ENCODE data around the gene SCN5A. TPM values are rescaled to one million over a fixed set of nuclear protein-coding genes. Genes with fewer than 3 reads are reported as not detected.

SCN5A gene
- total RNA-seq, 1 donor from 2014 or later = 239 TPM

- TF ChIP-seq, protein P1, sequence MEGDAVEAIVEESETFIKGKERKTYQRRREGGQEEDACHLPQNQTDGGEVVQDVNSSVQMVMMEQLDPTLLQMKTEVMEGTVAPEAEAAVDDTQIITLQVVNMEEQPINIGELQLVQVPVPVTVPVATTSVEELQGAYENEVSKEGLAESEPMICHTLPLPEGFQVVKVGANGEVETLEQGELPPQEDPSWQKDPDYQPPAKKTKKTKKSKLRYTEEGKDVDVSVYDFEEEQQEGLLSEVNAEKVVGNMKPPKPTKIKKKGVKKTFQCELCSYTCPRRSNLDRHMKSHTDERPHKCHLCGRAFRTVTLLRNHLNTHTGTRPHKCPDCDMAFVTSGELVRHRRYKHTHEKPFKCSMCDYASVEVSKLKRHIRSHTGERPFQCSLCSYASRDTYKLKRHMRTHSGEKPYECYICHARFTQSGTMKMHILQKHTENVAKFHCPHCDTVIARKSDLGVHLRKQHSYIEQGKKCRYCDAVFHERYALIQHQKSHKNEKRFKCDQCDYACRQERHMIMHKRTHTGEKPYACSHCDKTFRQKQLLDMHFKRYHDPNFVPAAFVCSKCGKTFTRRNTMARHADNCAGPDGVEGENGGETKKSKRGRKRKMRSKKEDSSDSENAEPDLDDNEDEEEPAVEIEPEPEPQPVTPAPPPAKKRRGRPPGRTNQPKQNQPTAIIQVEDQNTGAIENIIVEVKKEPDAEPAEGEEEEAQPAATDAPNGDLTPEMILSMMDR (IDR thresholded peaks at IDR 0.05; ENCODE audit: borderline replicate concordance) = peak; percentile 46
- Histone ChIP-seq H3K27me3 (ENCODE audit: low read depth) (no peaks in the 10 kb centered on the region), H3K4me1 (no peaks in the 10 kb centered on the region), H3K36me3 (no peaks in the 10 kb centered on the region), H3K27ac (replicated peaks) (no peak overlapping the region), H3K4me3 (no peak overlapping the region), H3K9me3 (replicated peaks) (no peaks in the 10 kb centered on the region)
- no peak for DNase-seq
- intact Hi-C loops (cut with micrococcal nuclease) = no loop called here
Measured at GRCh38 chr3:38689774-38690173, 40.3 kb upstream of the SCN5A start.

GRCh38 chr3:38689346-38689745, 39.9 kb upstream of the SCN5A start:
- Histone ChIP-seq H3K4me3 (no peak overlapping the region), H3K27ac (replicated peaks) (no peak overlapping the region), H3K27me3 (ENCODE audit: low read depth) (no peaks in the 10 kb centered on the region), H3K9me3 (replicated peaks) (no peaks in the 10 kb centered on the region), H3K4me1 (no peaks in the 10 kb centered on the region), H3K36me3 (no peaks in the 10 kb centered on the region)
- TF ChIP-seq, protein P1 (IDR thresholded peaks at IDR 0.05; ENCODE audit: borderline replicate concordance) = no peak
- intact Hi-C loops (cut with micrococcal nuclease) = no loop called here
- no peak for DNase-seq

DNA sequence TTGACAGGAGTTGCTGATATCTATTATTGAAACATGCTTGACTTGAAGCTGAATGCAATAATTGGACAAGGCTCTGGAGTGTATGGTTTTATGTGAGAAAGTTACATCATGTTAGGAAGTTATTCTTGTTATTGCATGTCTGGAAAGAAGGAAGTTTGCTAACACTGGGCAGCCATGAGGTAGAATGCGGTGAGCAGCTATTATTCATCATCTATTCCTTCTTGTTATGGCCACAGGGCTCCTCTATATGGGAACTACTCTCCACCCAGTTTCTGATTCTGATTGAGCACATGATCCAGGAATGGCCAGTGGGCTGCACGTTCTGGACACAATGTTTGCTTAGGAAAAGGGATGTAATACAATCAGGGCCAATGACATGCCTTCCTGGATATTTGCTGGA, 37.8 kb upstream of the SCN5A start:
- Histone ChIP-seq H3K4me3 (no peak overlapping the region), H3K4me1 (no peaks in the 10 kb centered on the region), H3K27ac (replicated peaks) (no peak overlapping the region), H3K27me3 (ENCODE audit: low read depth) (no peaks in the 10 kb centered on the region), H3K9me3 (replicated peaks) (no peaks in the 10 kb centered on the region), H3K36me3 (no peaks in the 10 kb centered on the region)
- TF ChIP-seq, protein P1 (IDR thresholded peaks at IDR 0.05; ENCODE audit: borderline replicate concordance) = no peak
- intact Hi-C loops (cut with micrococcal nuclease) = no loop called here
- no peak for DNase-seq

- H3K27me3 ChIP-seq (ENCODE audit: low read depth) = peaks cover 7% of the 10 kb centered on the region
- H3K4me3 ChIP-seq = no peak overlapping the region
- H3K9me3 ChIP-seq (replicated peaks) = no peaks in the 10 kb centered on the region
- no peaks in the 10 kb centered on the region for H3K4me1 ChIP-seq
- H3K36me3 ChIP-seq = no peaks in the 10 kb centered on the region
- no peak for DNase-seq
- no peak overlapping the region for H3K27ac ChIP-seq (replicated peaks)
- intact Hi-C loops (cut with micrococcal nuclease) = no loop called here
- TF ChIP-seq, protein P1 (IDR thresholded peaks at IDR 0.05; ENCODE audit: borderline replicate concordance) = no peak
Measured at GRCh38 chr3:38684546-38684945, 35.1 kb upstream of the SCN5A start.

GRCh38 chr3:38669668-38670067, 20.2 kb upstream of the SCN5A start:
- H3K27ac ChIP-seq (replicated peaks) = no peak overlapping the region
- peaks cover 4% of the 10 kb centered on the region for H3K27me3 ChIP-seq (ENCODE audit: low read depth)
- no peak for DNase-seq
- no peaks in the 10 kb centered on the region for H3K36me3 ChIP-seq
- peaks cover 10% of the 10 kb centered on the region for H3K9me3 ChIP-seq (replicated peaks)
- H3K4me3 ChIP-seq = no peak overlapping the region
- TF ChIP-seq, protein P1 (IDR thresholded peaks at IDR 0.05; ENCODE audit: borderline replicate concordance) = no peak
- H3K4me1 ChIP-seq = no peaks in the 10 kb centered on the region
- intact Hi-C loops (cut with micrococcal nuclease) = no loop called here

DNA sequence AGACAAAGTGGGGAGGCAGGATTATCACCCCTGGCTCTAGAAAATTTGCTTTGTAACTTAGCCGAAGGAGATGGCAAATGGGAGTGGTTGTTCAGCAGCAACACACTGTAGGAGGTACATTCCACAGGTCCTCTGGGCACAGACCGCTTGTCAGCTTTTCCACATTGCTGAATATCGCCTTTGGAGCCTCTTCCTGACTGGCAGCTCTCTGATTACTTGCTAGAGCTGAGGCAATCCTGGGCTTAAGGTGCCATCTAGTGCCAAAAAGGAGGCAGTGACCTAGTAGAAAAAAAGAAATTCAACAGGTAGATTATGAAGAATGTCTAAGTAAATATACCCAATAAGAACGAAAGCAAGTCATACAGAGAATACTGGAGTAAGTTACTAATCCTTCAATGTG, 13.1 kb upstream of the SCN5A start:
- Histone ChIP-seq H3K9me3 (replicated peaks) (peaks cover 32% of the 10 kb centered on the region), H3K4me1 (no peaks in the 10 kb centered on the region), H3K27ac (replicated peaks) (no peak overlapping the region), H3K4me3 (no peak overlapping the region), H3K27me3 (ENCODE audit: low read depth) (peaks cover 38% of the 10 kb centered on the region), H3K36me3 (no peaks in the 10 kb centered on the region)
- no peak for DNase-seq
- intact Hi-C loops (cut with micrococcal nuclease) = no loop called here
- TF ChIP-seq, protein P1 (IDR thresholded peaks at IDR 0.05; ENCODE audit: borderline replicate concordance) = peak; percentile 28

All from left ventricle myocardium inferior (tissue), 1 donor.